Liver (tissue), 9 donors: ENCODE results near the gene DDX24. TPM values are rescaled to one million over a fixed set of nuclear protein-coding genes. Genes with fewer than 3 reads are reported as not detected.

Source experiments
- DNase-seq: peaks from one replicate; pipeline ENCODE4 v3.0.0-alpha.2; 2017; ENCODE audit warnings: low spot score
- H3K27ac ChIP-seq, 2 donors: one replicate each; pipeline ENCODE4 v1.7.0; 2013; ENCODE audit warnings: inconsistent platforms in 2 of 2, low read length in 2 of 2, control low read depth in 1 of 2, low read depth in 1 of 2, mild to moderate bottlenecking in 1 of 2
- H3K27me3 ChIP-seq, 4 donors: one replicate each; pipeline versions ENCODE4 v1.6.1 to v1.7.0; 2013; ENCODE audit warnings: low read length in 3 of 4, inconsistent platforms in 1 of 4, mild to moderate bottlenecking in 1 of 4, moderate library complexity in 1 of 4; ENCODE audit not compliant: control insufficient read depth in 4 of 4, insufficient read depth in 4 of 4
- H3K36me3 ChIP-seq, 4 donors: one replicate each; pipeline versions ENCODE4 v1.6.1 to v1.7.0; 2013; ENCODE audit warnings: low read length in 3 of 4, mild to moderate bottlenecking in 3 of 4, low read depth in 1 of 4, moderate library complexity in 1 of 4; ENCODE audit not compliant: control insufficient read depth in 4 of 4, insufficient read depth in 3 of 4
- H3K4me1 ChIP-seq, 4 donors: one replicate each; pipeline versions ENCODE4 v1.6.1 to v1.7.0; 2013; ENCODE audit warnings: low read length in 3 of 4, mild to moderate bottlenecking in 3 of 4, moderate library complexity in 1 of 4; ENCODE audit not compliant: control insufficient read depth in 4 of 4, insufficient read depth in 4 of 4
- H3K4me3 ChIP-seq, 3 donors: one replicate each; pipeline versions ENCODE4 v1.6.1 to v1.7.0; 2013; ENCODE audit warnings: low read length in 3 of 3, control low read depth in 1 of 3, low read depth in 1 of 3, mild to moderate bottlenecking in 1 of 3
- H3K9ac ChIP-seq, 2 donors: one replicate each; pipeline ENCODE4 v1.7.0; 2013; ENCODE audit warnings: low read length in 2 of 2, mild to moderate bottlenecking in 2 of 2, moderate library complexity in 2 of 2, control low read depth in 1 of 2, low read depth in 1 of 2
- H3K9me3 ChIP-seq, 4 donors: one replicate each; pipeline versions ENCODE4 v1.6.1 to v1.7.0; 2013; ENCODE audit warnings: low read length in 3 of 4; ENCODE audit not compliant: control insufficient read depth in 4 of 4
- ATF3 ChIP-seq: IDR thresholded peaks from 2 replicates; pipeline ENCODE4 v1.6.1; 2016; ENCODE audit warnings: antibody characterized with exemption
- CTCF ChIP-seq: fragments of 150-350 bp; IDR thresholded peaks from 2 replicates; pipeline ENCODE4 v1.5.1; 2017; ENCODE audit warnings: improper control_type of control experiment, low read depth, low read length; ENCODE audit not compliant: missing input control
- FOXA1 ChIP-seq: IDR thresholded peaks from 2 replicates; pipeline ENCODE4 v1.6.1; 2016; ENCODE audit warnings: antibody characterized with exemption
- FOXA2 ChIP-seq: IDR thresholded peaks from 2 replicates; pipeline ENCODE4 v1.6.1; 2016; ENCODE audit warnings: antibody characterized with exemption
- GABPA ChIP-seq, 2 donors: IDR thresholded peaks in 1 of 2; conservative IDR thresholded peaks in 1 of 2; 2 replicates each; pipeline ENCODE4 v1.6.1; 2016; ENCODE audit warnings: antibody characterized with exemption in 2 of 2, mild to moderate bottlenecking in 1 of 2, moderate library complexity in 1 of 2
- HNF4A ChIP-seq, 2 donors: conservative IDR thresholded peaks; 2 replicates each; pipeline ENCODE4 v1.6.1; 2016; ENCODE audit warnings: antibody characterized with exemption in 2 of 2, mild to moderate bottlenecking in 2 of 2
- HNF4G ChIP-seq: IDR thresholded peaks from 2 replicates; pipeline ENCODE4 v1.6.1; 2016; ENCODE audit warnings: antibody characterized with exemption
- JUND ChIP-seq, 2 donors: IDR thresholded peaks; 2 replicates each; pipeline ENCODE4 v1.6.1; 2016; ENCODE audit warnings: antibody characterized with exemption in 2 of 2
- MAX ChIP-seq: IDR thresholded peaks from 2 replicates; pipeline ENCODE4 v1.6.1; 2016; ENCODE audit warnings: antibody characterized with exemption
- NR2F2 ChIP-seq: IDR thresholded peaks from 2 replicates; pipeline ENCODE4 v1.6.1; 2016; ENCODE audit warnings: antibody characterized with exemption
- RAD21 ChIP-seq, 2 donors: IDR thresholded peaks; 2 replicates each; pipeline ENCODE4 v1.6.1; 2016; ENCODE audit warnings: antibody characterized with exemption in 2 of 2, mild to moderate bottlenecking in 2 of 2
- REST ChIP-seq: IDR thresholded peaks from 2 replicates; pipeline ENCODE4 v1.6.1; 2016; ENCODE audit warnings: antibody characterized with exemption, mild to moderate bottlenecking
- RXRA ChIP-seq, 2 donors: IDR thresholded peaks; 2 replicates each; pipeline ENCODE4 v1.6.1; 2017 to 2018; ENCODE audit warnings: antibody characterized with exemption in 2 of 2, mild to moderate bottlenecking in 1 of 2
- SP1 ChIP-seq: IDR thresholded peaks from 2 replicates; pipeline ENCODE4 v1.6.1; 2018; ENCODE audit warnings: antibody characterized with exemption, mild to moderate bottlenecking
- TAF1 ChIP-seq: conservative IDR thresholded peaks from 2 replicates; pipeline ENCODE4 v1.6.1; 2016; ENCODE audit warnings: antibody characterized with exemption, mild to moderate bottlenecking
- WGBS: extraction: QIAGEN DNeasy Blood & Tissue Kit; methylation state at CpG from one replicate; pipeline ENCODE4 v1.1.7; 2013; 5-methylcytosine and 5-hydroxymethylcytosine counted together
- polyA plus RNA-seq, 2 donors: library from polyadenylated mRNA; stranded (reverse) in 1 of 2; unstranded in 1 of 2; fragments of 200-250 nt in 1 of 2; fragments of >200 nt in 1 of 2; fragmentation: Nextera tagmentation in 1 of 2; extraction: Ambion mirVana in 1 of 2; gene quantifications; one replicate each; pipeline versions ENCODE4 v1.2.1 to v1.2.3, GENCODE V29; 2013 to 2015
- total RNA-seq, 2 donors: library from RNA; depleted of rRNA; stranded (reverse); fragments of >200 nt; gene quantifications; one replicate each; pipeline ENCODE4 v1.2.3, GENCODE V29; 2014
- donor health status: healthy.
- donor health status: healthy.
- donor health status: healthy.
- donor health status: healthy.
- donor health status: healthy.

Gene DDX24
- total and polyA plus RNA-seq, 4 donors: 33.8 to 59.7 (median 47.8) TPM

- Histone ChIP-seq H3K36me3 (peaks cover 2 to 39% (median 16%) of the 10 kb centered on the region in 4 donors), H3K27me3 (no peaks in the 10 kb centered on the region), H3K27ac (no peak overlapping the region), H3K9me3 (no peaks in the 10 kb centered on the region), H3K4me3 (no peak overlapping the region), H3K9ac (no peak overlapping the region), H3K4me1 (peaks cover 2 to 12% (median 9%) of the 10 kb centered on the region in 4 donors)
- TF ChIP-seq GABPA (IDR thresholded peaks at IDR 0.05 in 1 of 2, conservative IDR thresholded peaks at IDR 0.05 in 1 of 2) (no peak), TAF1 (no peak), FOXA2 (no peak), MAX (no peak), ATF3 (no peak)
- WGBS: 91% methylated on average over 13 of the region's 13 CpGs
- no peak for DNase-seq
Measured at GRCh38 chr14:94043111-94043755, 37.8 kb downstream of the DDX24 start.

GRCh38 chr14:94042433-94043091 lies 38.4 kb downstream of the DDX24 start:
- H3K27me3 ChIP-seq: no peaks in the 10 kb centered on the region
- peaks cover 2 to 12% (median 9%) of the 10 kb centered on the region in 4 donors for H3K4me1 ChIP-seq
- WGBS: 80% methylated on average over 12 of the region's 12 CpGs
- TF ChIP-seq HNF4G (no peak), ATF3 (no peak), CTCF (no peak), NR2F2 (no peak)
- H3K4me3 ChIP-seq: no peak overlapping the region
- no peak overlapping the region for H3K9ac ChIP-seq
- H3K27ac ChIP-seq: no peak overlapping the region
- H3K36me3 ChIP-seq: peaks cover 0 to 32% (median 13%) of the 10 kb centered on the region in 4 donors
- H3K9me3 ChIP-seq: no peaks in the 10 kb centered on the region
- no peak for DNase-seq

- no peak overlapping the region for H3K4me3 ChIP-seq
- 66% methylated on average over 18 of the region's 18 CpGs for WGBS
- no peak for DNase-seq
- H3K4me1 ChIP-seq: peaks cover 2 to 12% (median 9%) of the 10 kb centered on the region in 4 donors
- no peak overlapping the region for H3K9ac ChIP-seq
- no peak overlapping the region for H3K27ac ChIP-seq
- peaks cover 0 to 24% (median 8%) of the 10 kb centered on the region in 4 donors for H3K36me3 ChIP-seq
- no peak for TF ChIP-seq HNF4A (conservative IDR thresholded peaks at IDR 0.05)
- no peak for TF ChIP-seq RAD21 (IDR thresholded peaks at IDR 0.05)
- no peak for TF ChIP-seq CTCF
- TF ChIP-seq JUND (IDR thresholded peaks at IDR 0.05): no peak
- TF ChIP-seq FOXA2: no peak
- no peak for TF ChIP-seq FOXA1
- TF ChIP-seq TAF1: no peak
- no peak for TF ChIP-seq RXRA (IDR thresholded peaks at IDR 0.05)
- no peak for TF ChIP-seq NR2F2
- no peak for TF ChIP-seq REST
- no peak for TF ChIP-seq MAX
- no peak for TF ChIP-seq SP1
- H3K9me3 ChIP-seq: no peaks in the 10 kb centered on the region
- H3K27me3 ChIP-seq: no peaks in the 10 kb centered on the region
Measured at GRCh38 chr14:94041551-94042346, 39.3 kb downstream of the DDX24 start.
